Panc1 (cell line): ENCODE data around the gene ALKBH1.

Experiments
- POLR2AphosphoS5 ChIP-seq: IDR thresholded peaks from 2 replicates; pipeline ENCODE4 v1.6.1; 2012; ENCODE audit warnings: mild to moderate bottlenecking, low read depth, low read length, moderate library complexity
- SIN3A ChIP-seq: IDR thresholded peaks from 2 replicates; pipeline ENCODE4 v1.6.1; 2012; ENCODE audit warnings: low read depth, mild to moderate bottlenecking, low read length, moderate library complexity, borderline replicate concordance; ENCODE audit not compliant: insufficient read depth
- TCF7L2 ChIP-seq: IDR thresholded peaks from 2 replicates; pipeline ENCODE4 v1.6.1; 2011; ENCODE audit warnings: mild to moderate bottlenecking, low read depth, low read length, inconsistent platforms
- TF ChIP-seq, protein P1 (sequence below): fragments of 450-650 bp; IDR thresholded peaks from 2 replicates; pipeline ENCODE4 v1.5.1; 2017; ENCODE audit warnings: mild to moderate bottlenecking
- TF ChIP-seq, protein P2 (sequence below), 2 experiments: IDR thresholded peaks; 2 replicates each; pipeline ENCODE4 v1.6.1; 2011 to 2012; ENCODE audit warnings: low read depth in 2 of 2, control low read depth in 1 of 2, low read length in 1 of 2, mild to moderate bottlenecking in 1 of 2, moderate library complexity in 1 of 2; ENCODE audit not compliant: insufficient read depth in 1 of 2

- TF ChIP-seq, protein P1, sequence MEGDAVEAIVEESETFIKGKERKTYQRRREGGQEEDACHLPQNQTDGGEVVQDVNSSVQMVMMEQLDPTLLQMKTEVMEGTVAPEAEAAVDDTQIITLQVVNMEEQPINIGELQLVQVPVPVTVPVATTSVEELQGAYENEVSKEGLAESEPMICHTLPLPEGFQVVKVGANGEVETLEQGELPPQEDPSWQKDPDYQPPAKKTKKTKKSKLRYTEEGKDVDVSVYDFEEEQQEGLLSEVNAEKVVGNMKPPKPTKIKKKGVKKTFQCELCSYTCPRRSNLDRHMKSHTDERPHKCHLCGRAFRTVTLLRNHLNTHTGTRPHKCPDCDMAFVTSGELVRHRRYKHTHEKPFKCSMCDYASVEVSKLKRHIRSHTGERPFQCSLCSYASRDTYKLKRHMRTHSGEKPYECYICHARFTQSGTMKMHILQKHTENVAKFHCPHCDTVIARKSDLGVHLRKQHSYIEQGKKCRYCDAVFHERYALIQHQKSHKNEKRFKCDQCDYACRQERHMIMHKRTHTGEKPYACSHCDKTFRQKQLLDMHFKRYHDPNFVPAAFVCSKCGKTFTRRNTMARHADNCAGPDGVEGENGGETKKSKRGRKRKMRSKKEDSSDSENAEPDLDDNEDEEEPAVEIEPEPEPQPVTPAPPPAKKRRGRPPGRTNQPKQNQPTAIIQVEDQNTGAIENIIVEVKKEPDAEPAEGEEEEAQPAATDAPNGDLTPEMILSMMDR, result no peak
- TF ChIP-seq POLR2AphosphoS5 (no peak), SIN3A (no peak), TCF7L2 (no peak)
- TF ChIP-seq, protein P2, sequence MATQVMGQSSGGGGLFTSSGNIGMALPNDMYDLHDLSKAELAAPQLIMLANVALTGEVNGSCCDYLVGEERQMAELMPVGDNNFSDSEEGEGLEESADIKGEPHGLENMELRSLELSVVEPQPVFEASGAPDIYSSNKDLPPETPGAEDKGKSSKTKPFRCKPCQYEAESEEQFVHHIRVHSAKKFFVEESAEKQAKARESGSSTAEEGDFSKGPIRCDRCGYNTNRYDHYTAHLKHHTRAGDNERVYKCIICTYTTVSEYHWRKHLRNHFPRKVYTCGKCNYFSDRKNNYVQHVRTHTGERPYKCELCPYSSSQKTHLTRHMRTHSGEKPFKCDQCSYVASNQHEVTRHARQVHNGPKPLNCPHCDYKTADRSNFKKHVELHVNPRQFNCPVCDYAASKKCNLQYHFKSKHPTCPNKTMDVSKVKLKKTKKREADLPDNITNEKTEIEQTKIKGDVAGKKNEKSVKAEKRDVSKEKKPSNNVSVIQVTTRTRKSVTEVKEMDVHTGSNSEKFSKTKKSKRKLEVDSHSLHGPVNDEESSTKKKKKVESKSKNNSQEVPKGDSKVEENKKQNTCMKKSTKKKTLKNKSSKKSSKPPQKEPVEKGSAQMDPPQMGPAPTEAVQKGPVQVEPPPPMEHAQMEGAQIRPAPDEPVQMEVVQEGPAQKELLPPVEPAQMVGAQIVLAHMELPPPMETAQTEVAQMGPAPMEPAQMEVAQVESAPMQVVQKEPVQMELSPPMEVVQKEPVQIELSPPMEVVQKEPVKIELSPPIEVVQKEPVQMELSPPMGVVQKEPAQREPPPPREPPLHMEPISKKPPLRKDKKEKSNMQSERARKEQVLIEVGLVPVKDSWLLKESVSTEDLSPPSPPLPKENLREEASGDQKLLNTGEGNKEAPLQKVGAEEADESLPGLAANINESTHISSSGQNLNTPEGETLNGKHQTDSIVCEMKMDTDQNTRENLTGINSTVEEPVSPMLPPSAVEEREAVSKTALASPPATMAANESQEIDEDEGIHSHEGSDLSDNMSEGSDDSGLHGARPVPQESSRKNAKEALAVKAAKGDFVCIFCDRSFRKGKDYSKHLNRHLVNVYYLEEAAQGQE (IDR thresholded peaks at IDR 0.05; ENCODE audit: insufficient read depth in 1 of 2, low read depth in 2 of 2, low read length in 1 of 2), result no peak
These were observed 59.2 kb downstream of the ALKBH1 start for GRCh38 chr14:77648520-77649200.
